HEK293 (cell line): ENCODE results near the gene C8G.

Experiments used
- CTCF ChIA-PET: fragments of 350-600 bp; formaldehyde crosslinking; extraction: SDS; loops from one replicate; lab custom pipeline; 2021; ENCODE audit warnings: antibody characterized with exemption; lab: Yijun Ruan, JAX
- POLR2A ChIA-PET: fragments of 300-600 bp; formaldehyde crosslinking; extraction: SDS; loops from one replicate; lab custom pipeline; 2020; ENCODE audit warnings: antibody characterized with exemption, inconsistent platforms; lab: Yijun Ruan, JAX
- H3K27ac ChIP-seq: fragments of 200-500 bp; sonication (Bioruptor generic); 2 replicates; pipeline ENCODE4 v1.5.1; 2014; ENCODE audit warnings: low read depth, low read length, control low read depth, inconsistent platforms; ENCODE audit errors: extremely low read depth
- H3K36me3 ChIP-seq, 2 experiments: fragments of 200-500 bp in 1 of 2; sonication (Bioruptor generic) in 1 of 2; 1 replicate in 1 of 2; 2 replicates in 1 of 2; pipeline ENCODE4 v1.5.1; 2014 to 2017; ENCODE audit warnings: inconsistent platforms in 2 of 2, low read length in 2 of 2; ENCODE audit not compliant: control insufficient read depth in 2 of 2, insufficient read depth in 1 of 2
- H3K4me1 ChIP-seq: fragments of 200-500 bp; sonication (Bioruptor generic); 2 replicates; pipeline ENCODE4 v1.5.1; 2014; ENCODE audit warnings: mild to moderate bottlenecking, low read length, inconsistent platforms; ENCODE audit not compliant: control insufficient read depth, insufficient read depth
- H3K4me3 ChIP-seq: 2 replicates; pipeline ENCODE4 v1.5.1; 2011; ENCODE audit warnings: low read depth, mild to moderate bottlenecking, control low read depth, low read length, moderate library complexity
- H3K9me3 ChIP-seq: fragments of 200-500 bp; sonication (Bioruptor generic); 2 replicates; pipeline ENCODE4 v1.5.1; 2014; ENCODE audit warnings: low read depth, low read length, inconsistent platforms; ENCODE audit not compliant: control insufficient read depth, insufficient read depth
- BCL11B ChIP-seq: fragments of 450-650 bp; formaldehyde crosslinking; IDR thresholded peaks from 2 replicates; pipeline ENCODE4 v1.5.1; 2016; ENCODE audit warnings: low read depth, missing biosample characterization, missing genetic modification characterization
- IKZF3 ChIP-seq: fragments of 450-650 bp; IDR thresholded peaks from 2 replicates; pipeline ENCODE4 v1.5.0; 2018; ENCODE audit warnings: missing biosample characterization, mild to moderate bottlenecking, missing genetic modification characterization, moderate library complexity
- KLF7 ChIP-seq: fragments of 450-650 bp; formaldehyde crosslinking; IDR thresholded peaks from 2 replicates; pipeline ENCODE4 v1.5.1; 2016; ENCODE audit warnings: missing biosample characterization, missing genetic modification characterization, borderline replicate concordance
- KLF8 ChIP-seq: fragments of 450-650 bp; formaldehyde crosslinking; IDR thresholded peaks from 2 replicates; pipeline ENCODE4 v1.5.1; 2016; ENCODE audit warnings: missing biosample characterization, missing genetic modification characterization
- RBAK ChIP-seq: fragments of 450-650 bp; formaldehyde crosslinking; IDR thresholded peaks from 2 replicates; pipeline ENCODE4 v1.5.1; 2016; ENCODE audit warnings: missing biosample characterization, missing genetic modification characterization
- SP7 ChIP-seq: fragments of 450-650 bp; formaldehyde crosslinking; IDR thresholded peaks from 2 replicates; pipeline ENCODE4 v1.5.1; 2016; ENCODE audit warnings: missing biosample characterization, missing genetic modification characterization
- TCF7L2 ChIP-seq: IDR thresholded peaks from 2 replicates; pipeline ENCODE4 v1.6.1; 2011; ENCODE audit warnings: low read depth, mild to moderate bottlenecking, inconsistent platforms, low read length, moderate library complexity, borderline replicate concordance
- ZBTB8A ChIP-seq: fragments of 450-650 bp; formaldehyde crosslinking; IDR thresholded peaks from 2 replicates; pipeline ENCODE4 v1.5.1; 2016; ENCODE audit warnings: missing biosample characterization, missing genetic modification characterization
- ZFP41 ChIP-seq: fragments of 450-650 bp; formaldehyde crosslinking; IDR thresholded peaks from 2 replicates; pipeline ENCODE4 v1.5.1; 2016; ENCODE audit warnings: missing biosample characterization, missing genetic modification characterization, borderline replicate concordance
- ZFP69B ChIP-seq: fragments of 450-650 bp; formaldehyde crosslinking; IDR thresholded peaks from 2 replicates; pipeline ENCODE4 v1.5.1; 2016; ENCODE audit warnings: missing biosample characterization, missing genetic modification characterization
- ZNF112 ChIP-seq: fragments of 450-650 bp; formaldehyde crosslinking; IDR thresholded peaks from 2 replicates; pipeline ENCODE4 v1.5.0; 2017; ENCODE audit warnings: missing biosample characterization, missing genetic modification characterization
- ZNF221 ChIP-seq: fragments of 450-650 bp; formaldehyde crosslinking; IDR thresholded peaks from 2 replicates; pipeline ENCODE4 v1.5.1; 2017; ENCODE audit warnings: missing biosample characterization, missing genetic modification characterization, borderline replicate concordance
- ZNF248 ChIP-seq: fragments of 450-650 bp; formaldehyde crosslinking; IDR thresholded peaks from 2 replicates; pipeline ENCODE4 v1.5.1; 2017; ENCODE audit warnings: missing biosample characterization, missing genetic modification characterization
- ZNF302 ChIP-seq: fragments of 450-650 bp; formaldehyde crosslinking; IDR thresholded peaks from 2 replicates; pipeline ENCODE4 v1.5.1; 2016; ENCODE audit warnings: missing biosample characterization, missing genetic modification characterization, low read depth
- ZNF335 ChIP-seq: fragments of 450-650 bp; formaldehyde crosslinking; conservative IDR thresholded peaks from 2 replicates; pipeline ENCODE4 v1.5.1; 2016; ENCODE audit warnings: missing biosample characterization, missing genetic modification characterization
- ZNF354C ChIP-seq: fragments of 450-650 bp; formaldehyde crosslinking; IDR thresholded peaks from 2 replicates; pipeline ENCODE4 v1.5.1; 2016; ENCODE audit warnings: missing biosample characterization, missing genetic modification characterization, low read depth, borderline replicate concordance
- ZNF544 ChIP-seq: fragments of 450-650 bp; formaldehyde crosslinking; IDR thresholded peaks from 2 replicates; pipeline ENCODE4 v1.5.0; 2017; ENCODE audit warnings: missing biosample characterization, missing genetic modification characterization
- ZNF548 ChIP-seq: fragments of 450-650 bp; formaldehyde crosslinking; IDR thresholded peaks from 2 replicates; pipeline ENCODE4 v1.5.1; 2016; ENCODE audit warnings: missing biosample characterization, missing genetic modification characterization
- ZNF561 ChIP-seq: fragments of 450-650 bp; IDR thresholded peaks from 2 replicates; pipeline ENCODE4 v1.5.1; 2018; ENCODE audit warnings: missing biosample characterization, missing genetic modification characterization, borderline replicate concordance
- ZNF624 ChIP-seq: fragments of 450-650 bp; formaldehyde crosslinking; IDR thresholded peaks from 2 replicates; pipeline ENCODE4 v1.5.1; 2017; ENCODE audit warnings: missing biosample characterization, missing genetic modification characterization
- ZNF776 ChIP-seq: fragments of 450-650 bp; formaldehyde crosslinking; IDR thresholded peaks from 2 replicates; pipeline ENCODE4 v1.5.0; 2017; ENCODE audit warnings: missing biosample characterization, missing genetic modification characterization, borderline replicate concordance
- ZSCAN23 ChIP-seq: fragments of 450-650 bp; formaldehyde crosslinking; IDR thresholded peaks from 2 replicates; pipeline ENCODE4 v1.5.1; 2016; ENCODE audit warnings: missing biosample characterization, missing genetic modification characterization
- ZSCAN30 ChIP-seq: fragments of 450-650 bp; IDR thresholded peaks from 2 replicates; pipeline ENCODE4 v1.5.1; 2018; ENCODE audit warnings: missing biosample characterization, mild to moderate bottlenecking, missing genetic modification characterization, moderate library complexity
- TF ChIP-seq, protein P1 (sequence below): fragments of 450-650 bp; formaldehyde crosslinking; IDR thresholded peaks from 2 replicates; pipeline ENCODE4 v1.5.1; 2017; ENCODE audit warnings: missing biosample characterization, missing genetic modification characterization
- TF ChIP-seq, protein P2 (sequence below): fragments of 450-650 bp; formaldehyde crosslinking; IDR thresholded peaks from 2 replicates; pipeline ENCODE4 v1.5.1; 2016; ENCODE audit warnings: missing biosample characterization, missing genetic modification characterization
- TF ChIP-seq, protein P3 (sequence below): fragments of 450-650 bp; formaldehyde crosslinking; IDR thresholded peaks from 2 replicates; pipeline ENCODE4 v1.5.1; 2017; ENCODE audit warnings: missing biosample characterization, missing genetic modification characterization
- TF ChIP-seq, protein P4 (sequence below): fragments of 450-650 bp; IDR thresholded peaks from 2 replicates; pipeline ENCODE4 v1.5.1; 2018; ENCODE audit warnings: missing biosample characterization, missing genetic modification characterization
- TF ChIP-seq, protein P5 (sequence below): fragments of 450-650 bp; formaldehyde crosslinking; IDR thresholded peaks from 2 replicates; pipeline ENCODE4 v1.5.1; 2016; ENCODE audit warnings: missing biosample characterization, missing genetic modification characterization
- TF ChIP-seq, protein P6 (sequence below): fragments of 450-650 bp; formaldehyde crosslinking; IDR thresholded peaks from 2 replicates; pipeline ENCODE4 v1.5.1; 2016; ENCODE audit warnings: missing biosample characterization, missing genetic modification characterization

The C8G gene

DNA sequence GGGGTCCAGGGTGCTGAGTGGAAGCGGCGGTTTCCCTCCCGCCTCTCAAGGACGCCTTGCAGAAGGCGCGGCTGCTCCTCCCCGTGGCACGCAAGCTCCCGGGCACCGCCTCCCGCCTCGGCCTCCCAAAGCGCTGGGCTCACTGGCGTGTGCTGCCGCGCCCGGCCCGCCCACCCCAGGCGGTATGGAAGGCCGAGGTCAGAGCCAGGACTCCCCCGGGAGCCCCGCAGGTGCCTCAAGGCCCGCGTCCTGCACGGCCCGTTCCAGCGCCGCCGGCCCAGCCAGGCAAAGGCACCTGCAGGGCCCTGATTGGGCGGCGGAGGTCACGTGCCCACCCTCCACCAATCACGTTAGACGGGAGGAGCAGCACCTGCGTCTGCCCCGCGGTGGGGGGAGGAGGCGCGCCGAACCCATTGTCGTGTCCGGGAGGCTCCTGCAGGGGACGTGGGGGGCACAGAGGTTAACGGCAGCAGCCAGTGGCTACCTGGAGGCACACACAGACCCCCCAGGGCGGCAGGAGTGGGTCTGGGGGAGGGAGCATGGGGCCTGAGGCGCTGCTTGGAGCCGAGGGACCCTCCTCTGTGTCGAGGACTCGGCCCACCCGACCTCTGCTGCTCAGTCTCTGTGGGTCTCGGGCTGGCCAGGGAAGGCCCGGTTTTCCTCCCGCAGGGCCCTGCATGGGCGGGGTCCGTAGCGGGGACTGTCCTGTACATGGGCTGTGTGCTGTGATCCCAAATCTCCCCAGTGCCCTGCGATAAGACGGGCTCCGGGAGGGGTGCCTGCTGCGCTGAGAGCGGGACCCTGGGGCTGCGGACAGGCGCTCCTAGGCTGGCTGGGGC lies 5.0 kb downstream of the C8G start:
- Histone ChIP-seq H3K4me3 (peak overlapping the region; percentile 55), H3K9me3 (no peaks in the 10 kb centered on the region), H3K27ac (peak overlapping the region; percentile 76), H3K4me1 (no peaks in the 10 kb centered on the region; the same call in 1 of the 2 replicates), H3K36me3 (no peaks in the 10 kb centered on the region)
- POLR2A ChIA-PET: interaction anchor here (0.5 to 4.9 kb wide), 6 partner anchors 43 to 223 kb away, joined by 3 to 24 read pairs (median 3); partner anchors contain the start of genes CLIC3, PAXX and SAPCD2
- CTCF ChIA-PET: interaction anchor here (0.6 to 1.4 kb wide), 2 partner anchors 20 to 26 kb away, joined by 3 to 5 read pairs; no protein-coding TSS in a partner anchor
- TF ChIP-seq ZNF354C (no peak), ZNF112 (tag by site-specific recombination) (no peak), ZFP69B (tag by site-specific recombination) (0 out of 2 replicates have a peak, but pooled peaks have one; percentile 9), KLF8 (tag by site-specific recombination) (peak; percentile 82; the same call in 1 of the 2 replicates), ZNF561 (tag by site-specific recombination) (peak; percentile 76; the same call in 1 of the 2 replicates), ZNF335 (peak; percentile 58; the same call in 1 of the 2 replicates), SP7 (tag by site-specific recombination) (peak; percentile 76), ZNF302 (tag by site-specific recombination) (no peak), IKZF3 (tag by site-specific recombination) (no peak), ZNF548 (tag by site-specific recombination) (no peak), TCF7L2 (no peak), ZBTB8A (tag by site-specific recombination) (peak; percentile 98), ZSCAN23 (tag by site-specific recombination) (no peak), BCL11B (tag by site-specific recombination) (peak; percentile 70; the same call in 1 of the 2 replicates), ZFP41 (tag by site-specific recombination) (no peak), ZNF221 (no peak), ZNF776 (tag by site-specific recombination) (no peak), KLF7 (tag by site-specific recombination) (no peak; the same call in 1 of the 2 replicates), ZNF624 (tag by site-specific recombination) (no peak), ZNF248 (tag by site-specific recombination) (no peak), ZSCAN30 (tag by site-specific recombination) (peak; percentile 10; the same call in 1 of the 2 replicates), RBAK (tag by site-specific recombination) (no peak), ZNF544 (tag by site-specific recombination) (no peak)
- TF ChIP-seq, protein P1, sequence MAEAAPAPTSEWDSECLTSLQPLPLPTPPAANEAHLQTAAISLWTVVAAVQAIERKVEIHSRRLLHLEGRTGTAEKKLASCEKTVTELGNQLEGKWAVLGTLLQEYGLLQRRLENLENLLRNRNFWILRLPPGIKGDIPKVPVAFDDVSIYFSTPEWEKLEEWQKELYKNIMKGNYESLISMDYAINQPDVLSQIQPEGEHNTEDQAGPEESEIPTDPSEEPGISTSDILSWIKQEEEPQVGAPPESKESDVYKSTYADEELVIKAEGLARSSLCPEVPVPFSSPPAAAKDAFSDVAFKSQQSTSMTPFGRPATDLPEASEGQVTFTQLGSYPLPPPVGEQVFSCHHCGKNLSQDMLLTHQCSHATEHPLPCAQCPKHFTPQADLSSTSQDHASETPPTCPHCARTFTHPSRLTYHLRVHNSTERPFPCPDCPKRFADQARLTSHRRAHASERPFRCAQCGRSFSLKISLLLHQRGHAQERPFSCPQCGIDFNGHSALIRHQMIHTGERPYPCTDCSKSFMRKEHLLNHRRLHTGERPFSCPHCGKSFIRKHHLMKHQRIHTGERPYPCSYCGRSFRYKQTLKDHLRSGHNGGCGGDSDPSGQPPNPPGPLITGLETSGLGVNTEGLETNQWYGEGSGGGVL (tag by site-specific recombination): peak; percentile 60
- TF ChIP-seq, protein P2, sequence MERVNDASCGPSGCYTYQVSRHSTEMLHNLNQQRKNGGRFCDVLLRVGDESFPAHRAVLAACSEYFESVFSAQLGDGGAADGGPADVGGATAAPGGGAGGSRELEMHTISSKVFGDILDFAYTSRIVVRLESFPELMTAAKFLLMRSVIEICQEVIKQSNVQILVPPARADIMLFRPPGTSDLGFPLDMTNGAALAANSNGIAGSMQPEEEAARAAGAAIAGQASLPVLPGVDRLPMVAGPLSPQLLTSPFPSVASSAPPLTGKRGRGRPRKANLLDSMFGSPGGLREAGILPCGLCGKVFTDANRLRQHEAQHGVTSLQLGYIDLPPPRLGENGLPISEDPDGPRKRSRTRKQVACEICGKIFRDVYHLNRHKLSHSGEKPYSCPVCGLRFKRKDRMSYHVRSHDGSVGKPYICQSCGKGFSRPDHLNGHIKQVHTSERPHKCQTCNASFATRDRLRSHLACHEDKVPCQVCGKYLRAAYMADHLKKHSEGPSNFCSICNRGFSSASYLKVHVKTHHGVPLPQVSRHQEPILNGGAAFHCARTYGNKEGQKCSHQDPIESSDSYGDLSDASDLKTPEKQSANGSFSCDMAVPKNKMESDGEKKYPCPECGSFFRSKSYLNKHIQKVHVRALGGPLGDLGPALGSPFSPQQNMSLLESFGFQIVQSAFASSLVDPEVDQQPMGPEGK (tag by site-specific recombination): peak; percentile 92
- TF ChIP-seq, protein P3, sequence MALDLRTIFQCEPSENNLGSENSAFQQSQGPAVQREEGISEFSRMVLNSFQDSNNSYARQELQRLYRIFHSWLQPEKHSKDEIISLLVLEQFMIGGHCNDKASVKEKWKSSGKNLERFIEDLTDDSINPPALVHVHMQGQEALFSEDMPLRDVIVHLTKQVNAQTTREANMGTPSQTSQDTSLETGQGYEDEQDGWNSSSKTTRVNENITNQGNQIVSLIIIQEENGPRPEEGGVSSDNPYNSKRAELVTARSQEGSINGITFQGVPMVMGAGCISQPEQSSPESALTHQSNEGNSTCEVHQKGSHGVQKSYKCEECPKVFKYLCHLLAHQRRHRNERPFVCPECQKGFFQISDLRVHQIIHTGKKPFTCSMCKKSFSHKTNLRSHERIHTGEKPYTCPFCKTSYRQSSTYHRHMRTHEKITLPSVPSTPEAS (tag by site-specific recombination): no peak
- TF ChIP-seq, protein P4, sequence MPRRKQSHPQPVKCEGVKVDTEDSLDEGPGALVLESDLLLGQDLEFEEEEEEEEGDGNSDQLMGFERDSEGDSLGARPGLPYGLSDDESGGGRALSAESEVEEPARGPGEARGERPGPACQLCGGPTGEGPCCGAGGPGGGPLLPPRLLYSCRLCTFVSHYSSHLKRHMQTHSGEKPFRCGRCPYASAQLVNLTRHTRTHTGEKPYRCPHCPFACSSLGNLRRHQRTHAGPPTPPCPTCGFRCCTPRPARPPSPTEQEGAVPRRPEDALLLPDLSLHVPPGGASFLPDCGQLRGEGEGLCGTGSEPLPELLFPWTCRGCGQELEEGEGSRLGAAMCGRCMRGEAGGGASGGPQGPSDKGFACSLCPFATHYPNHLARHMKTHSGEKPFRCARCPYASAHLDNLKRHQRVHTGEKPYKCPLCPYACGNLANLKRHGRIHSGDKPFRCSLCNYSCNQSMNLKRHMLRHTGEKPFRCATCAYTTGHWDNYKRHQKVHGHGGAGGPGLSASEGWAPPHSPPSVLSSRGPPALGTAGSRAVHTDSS (tag by site-specific recombination): no peak
- TF ChIP-seq, protein P5, sequence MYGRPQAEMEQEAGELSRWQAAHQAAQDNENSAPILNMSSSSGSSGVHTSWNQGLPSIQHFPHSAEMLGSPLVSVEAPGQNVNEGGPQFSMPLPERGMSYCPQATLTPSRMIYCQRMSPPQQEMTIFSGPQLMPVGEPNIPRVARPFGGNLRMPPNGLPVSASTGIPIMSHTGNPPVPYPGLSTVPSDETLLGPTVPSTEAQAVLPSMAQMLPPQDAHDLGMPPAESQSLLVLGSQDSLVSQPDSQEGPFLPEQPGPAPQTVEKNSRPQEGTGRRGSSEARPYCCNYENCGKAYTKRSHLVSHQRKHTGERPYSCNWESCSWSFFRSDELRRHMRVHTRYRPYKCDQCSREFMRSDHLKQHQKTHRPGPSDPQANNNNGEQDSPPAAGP (tag by site-specific recombination): peak; percentile 25
- TF ChIP-seq, protein P6, sequence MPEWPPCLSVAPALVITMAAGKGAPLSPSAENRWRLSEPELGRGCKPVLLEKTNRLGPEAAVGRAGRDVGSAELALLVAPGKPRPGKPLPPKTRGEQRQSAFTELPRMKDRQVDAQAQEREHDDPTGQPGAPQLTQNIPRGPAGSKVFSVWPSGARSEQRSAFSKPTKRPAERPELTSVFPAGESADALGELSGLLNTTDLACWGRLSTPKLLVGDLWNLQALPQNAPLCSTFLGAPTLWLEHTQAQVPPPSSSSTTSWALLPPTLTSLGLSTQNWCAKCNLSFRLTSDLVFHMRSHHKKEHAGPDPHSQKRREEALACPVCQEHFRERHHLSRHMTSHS (tag by site-specific recombination): no peak
